ENCODE data around the gene MMP25. TPM values are rescaled to one million over a fixed set of nuclear protein-coding genes. Genes with fewer than 3 reads are reported as not detected.

The MMP25 gene
- total and polyA plus RNA-seq, 2 experiments from 2014 or later: 6.3 TPM; not detected in 1

GRCh38 chr16:3017794-3018506, 28.4 kb upstream of the MMP25 start, which contains the start of gene CLDN6:
Gene CLDN6 (minus strand): TSS chr16:3018183. CDS start chr16:3016021, 2,162 bp downstream.
- H4K20me1 ChIP-seq (ENCODE audit: insufficient read depth, poor library complexity, severe bottlenecking): peaks cover 6% of the 10 kb centered on the region
- H3K27ac ChIP-seq: peak within 1 kb of the TSS; percentile 98
- no peaks in the 10 kb centered on the region for H3K36me3 ChIP-seq (replicated peaks; ENCODE audit: insufficient read depth, low read depth)
- peak within 1 kb of the TSS; percentile 78 for H3K4me2 ChIP-seq
- H3K9me2 ChIP-seq (replicated peaks; ENCODE audit: insufficient read depth): no peaks in the 10 kb centered on the region
- 2% methylated on average over 26 of the region's 52 CpGs for WGBS (ENCODE audit: low lambda C conversion rate, missing lambda C conversion rate)
- no peak within 1 kb of the TSS for H2AFZ ChIP-seq
- H3K79me2 ChIP-seq: peaks cover 29% of the 10 kb centered on the region
- H3K9me3 ChIP-seq (ENCODE audit: low read depth): no peaks in the 10 kb centered on the region
- H3K4me3 ChIP-seq: peak within 1 kb of the TSS; percentile 42
- peak; percentile 94 for DNase-seq (ENCODE audit: low spot score)
- peaks cover 7% of the 10 kb centered on the region for H3K27me3 ChIP-seq
- TF ChIP-seq EZH2 (IDR thresholded peaks at IDR 0.05; ENCODE audit: borderline replicate concordance) (no peak), EZH2phosphoT487 (IDR thresholded peaks at IDR 0.05; ENCODE audit: low read depth, severe bottlenecking, unreplicated experiment) (no peak)
- TF ChIP-seq, protein P1, sequence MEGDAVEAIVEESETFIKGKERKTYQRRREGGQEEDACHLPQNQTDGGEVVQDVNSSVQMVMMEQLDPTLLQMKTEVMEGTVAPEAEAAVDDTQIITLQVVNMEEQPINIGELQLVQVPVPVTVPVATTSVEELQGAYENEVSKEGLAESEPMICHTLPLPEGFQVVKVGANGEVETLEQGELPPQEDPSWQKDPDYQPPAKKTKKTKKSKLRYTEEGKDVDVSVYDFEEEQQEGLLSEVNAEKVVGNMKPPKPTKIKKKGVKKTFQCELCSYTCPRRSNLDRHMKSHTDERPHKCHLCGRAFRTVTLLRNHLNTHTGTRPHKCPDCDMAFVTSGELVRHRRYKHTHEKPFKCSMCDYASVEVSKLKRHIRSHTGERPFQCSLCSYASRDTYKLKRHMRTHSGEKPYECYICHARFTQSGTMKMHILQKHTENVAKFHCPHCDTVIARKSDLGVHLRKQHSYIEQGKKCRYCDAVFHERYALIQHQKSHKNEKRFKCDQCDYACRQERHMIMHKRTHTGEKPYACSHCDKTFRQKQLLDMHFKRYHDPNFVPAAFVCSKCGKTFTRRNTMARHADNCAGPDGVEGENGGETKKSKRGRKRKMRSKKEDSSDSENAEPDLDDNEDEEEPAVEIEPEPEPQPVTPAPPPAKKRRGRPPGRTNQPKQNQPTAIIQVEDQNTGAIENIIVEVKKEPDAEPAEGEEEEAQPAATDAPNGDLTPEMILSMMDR (IDR thresholded peaks at IDR 0.05; ENCODE audit: poor library complexity): peak; percentile 63
- peaks cover 21% of the 10 kb centered on the region for H3K4me1 ChIP-seq (ENCODE audit: insufficient read depth)

DNA sequence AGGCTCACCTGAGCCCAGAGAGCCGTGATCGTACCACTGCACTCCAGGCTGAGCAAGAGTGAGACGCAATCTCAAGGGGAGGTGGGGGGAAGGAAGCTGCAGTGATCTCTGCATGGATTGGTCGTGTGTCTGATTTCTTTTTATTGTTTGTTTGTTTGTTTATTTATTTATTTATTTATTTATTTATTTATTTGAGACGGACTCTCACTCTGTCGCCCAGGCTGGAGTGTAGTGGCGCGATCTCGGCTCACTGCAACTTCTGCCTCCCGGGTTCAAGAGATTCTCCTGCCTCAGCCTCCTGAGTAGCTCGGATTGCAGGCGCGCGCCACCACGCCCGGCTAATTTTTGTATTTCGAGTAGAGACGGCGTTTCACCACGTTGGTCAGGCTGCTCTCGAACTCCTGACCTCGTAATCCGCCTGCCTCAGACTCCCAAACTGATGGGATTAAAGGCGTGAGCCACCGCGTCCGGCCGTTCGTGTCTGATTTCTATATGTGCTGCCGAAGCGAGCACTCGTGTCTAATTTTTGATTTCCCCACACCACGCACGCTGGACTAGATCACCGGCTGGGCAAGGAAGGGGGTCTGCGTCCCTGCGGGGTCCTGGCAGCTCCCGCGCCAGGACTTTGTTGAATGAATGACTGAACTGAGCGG, 26.6 kb upstream of the MMP25 start:
- DNase-seq (ENCODE audit: low spot score): no peak
- peak overlapping the region; percentile 96 for H3K4me3 ChIP-seq
- H3K9me2 ChIP-seq (replicated peaks; ENCODE audit: insufficient read depth): no peaks in the 10 kb centered on the region
- H3K27me3 ChIP-seq: no peaks in the 10 kb centered on the region
- TF ChIP-seq EZH2phosphoT487 (IDR thresholded peaks at IDR 0.05; ENCODE audit: low read depth, severe bottlenecking, unreplicated experiment) (no peak), EZH2 (IDR thresholded peaks at IDR 0.05; ENCODE audit: borderline replicate concordance) (no peak)
- TF ChIP-seq, protein P1 (IDR thresholded peaks at IDR 0.05; ENCODE audit: poor library complexity): no peak
- peak overlapping the region; percentile 99 for H3K4me2 ChIP-seq
- peaks cover 6% of the 10 kb centered on the region for H4K20me1 ChIP-seq (ENCODE audit: insufficient read depth, poor library complexity, severe bottlenecking)
- H3K27ac ChIP-seq: peak overlapping the region; percentile 98
- peaks cover 36% of the 10 kb centered on the region for H3K79me2 ChIP-seq
- no peaks in the 10 kb centered on the region for H3K9me3 ChIP-seq (ENCODE audit: low read depth)
- H2AFZ ChIP-seq: no peak overlapping the region
- 45% methylated on average over 39 of the region's 40 CpGs for WGBS (ENCODE audit: low lambda C conversion rate, missing lambda C conversion rate)
- H3K4me1 ChIP-seq (ENCODE audit: insufficient read depth): peaks cover 28% of the 10 kb centered on the region
- H3K36me3 ChIP-seq (replicated peaks; ENCODE audit: insufficient read depth, low read depth): no peaks in the 10 kb centered on the region

DNA sequence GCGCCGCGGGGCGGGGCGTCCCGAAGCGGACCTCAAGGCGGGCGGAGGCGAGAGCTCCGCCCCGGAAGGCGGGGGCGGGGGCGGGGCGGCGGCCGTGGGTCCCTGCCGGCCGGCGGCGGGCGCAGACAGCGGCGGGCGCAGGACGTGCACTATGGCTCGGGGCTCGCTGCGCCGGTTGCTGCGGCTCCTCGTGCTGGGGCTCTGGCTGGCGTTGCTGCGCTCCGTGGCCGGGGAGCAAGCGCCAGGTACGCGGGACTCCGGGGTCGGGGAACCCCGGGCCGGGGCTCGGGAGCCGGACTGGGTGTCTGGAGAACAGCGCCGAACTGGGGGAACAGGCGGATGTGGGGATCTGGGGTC, 26.1 kb upstream of the MMP25 start, which contains the start of gene TNFRSF12A:
Gene TNFRSF12A (plus strand): TSS at position 122 of the 357 bp plus-strand sequence. CDS start 30 bp downstream, at position 152.
- peak within 1 kb of the TSS; percentile 98 for H3K27ac ChIP-seq
- 0% methylated on average over 24 of the region's 49 CpGs for WGBS (ENCODE audit: low lambda C conversion rate, missing lambda C conversion rate)
- H3K4me1 ChIP-seq (ENCODE audit: insufficient read depth): peaks cover 29% of the 10 kb centered on the region
- H4K20me1 ChIP-seq (ENCODE audit: insufficient read depth, poor library complexity, severe bottlenecking): peaks cover 9% of the 10 kb centered on the region
- H3K9me3 ChIP-seq (ENCODE audit: low read depth): no peaks in the 10 kb centered on the region
- H3K9me2 ChIP-seq (replicated peaks; ENCODE audit: insufficient read depth): no peaks in the 10 kb centered on the region
- no peaks in the 10 kb centered on the region for H3K36me3 ChIP-seq (replicated peaks; ENCODE audit: insufficient read depth, low read depth)
- TF ChIP-seq EZH2 (IDR thresholded peaks at IDR 0.05; ENCODE audit: borderline replicate concordance) (no peak), EZH2phosphoT487 (IDR thresholded peaks at IDR 0.05; ENCODE audit: low read depth, severe bottlenecking, unreplicated experiment) (no peak)
- TF ChIP-seq, protein P1 (IDR thresholded peaks at IDR 0.05; ENCODE audit: poor library complexity): no peak
- H3K4me2 ChIP-seq: peak within 1 kb of the TSS; percentile 99
- no peak within 1 kb of the TSS for H2AFZ ChIP-seq
- H3K79me2 ChIP-seq: peaks cover 41% of the 10 kb centered on the region
- DNase-seq (ENCODE audit: low spot score): peak; percentile 95
- H3K4me3 ChIP-seq: peak within 1 kb of the TSS; percentile 96
- no peaks in the 10 kb centered on the region for H3K27me3 ChIP-seq

Data from hepatocyte (in vitro differentiated cells).